GM20000 (cell line): Measurements from ENCODE around the gene SLC8A1.
"Not testable (repeated sequence)": the region's sequence is repeated elsewhere in the genome, so short reads cannot be mapped to it uniquely, and the experiment has no call there.

Source experiments
- DNase-seq: peaks from one replicate; pipeline ENCODE4 v3.0.0; 2012; ENCODE audit warnings: low spot score
- TF ChIP-seq, protein P1 (sequence below): IDR thresholded peaks from 2 replicates; pipeline ENCODE4 v1.5.1; 2012; ENCODE audit warnings: mild to moderate bottlenecking, control low read depth; ENCODE audit errors: extremely low read depth, missing control alignments

Gene SLC8A1

DNA sequence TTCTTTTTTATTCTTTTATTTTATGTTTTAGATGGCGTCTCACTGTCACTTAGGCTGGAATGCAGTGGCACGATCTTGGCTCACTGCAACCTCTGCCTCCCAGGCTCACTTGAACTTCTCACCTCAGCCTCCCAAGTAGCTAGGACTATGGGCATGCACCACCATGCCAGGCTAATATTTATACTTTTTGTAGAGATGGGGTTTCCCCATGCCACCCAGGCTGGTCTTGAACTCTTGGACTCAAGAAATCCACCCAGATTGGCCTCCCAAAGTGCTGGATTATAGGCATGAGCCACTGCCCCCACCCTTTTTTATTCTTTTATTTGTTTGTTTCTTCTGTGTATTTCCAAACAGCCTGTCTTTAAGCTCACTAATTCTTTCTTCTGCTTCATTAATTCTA lies 366.1 kb downstream of the SLC8A1 start:
- DNase-seq = no peak
- TF ChIP-seq, protein P1, sequence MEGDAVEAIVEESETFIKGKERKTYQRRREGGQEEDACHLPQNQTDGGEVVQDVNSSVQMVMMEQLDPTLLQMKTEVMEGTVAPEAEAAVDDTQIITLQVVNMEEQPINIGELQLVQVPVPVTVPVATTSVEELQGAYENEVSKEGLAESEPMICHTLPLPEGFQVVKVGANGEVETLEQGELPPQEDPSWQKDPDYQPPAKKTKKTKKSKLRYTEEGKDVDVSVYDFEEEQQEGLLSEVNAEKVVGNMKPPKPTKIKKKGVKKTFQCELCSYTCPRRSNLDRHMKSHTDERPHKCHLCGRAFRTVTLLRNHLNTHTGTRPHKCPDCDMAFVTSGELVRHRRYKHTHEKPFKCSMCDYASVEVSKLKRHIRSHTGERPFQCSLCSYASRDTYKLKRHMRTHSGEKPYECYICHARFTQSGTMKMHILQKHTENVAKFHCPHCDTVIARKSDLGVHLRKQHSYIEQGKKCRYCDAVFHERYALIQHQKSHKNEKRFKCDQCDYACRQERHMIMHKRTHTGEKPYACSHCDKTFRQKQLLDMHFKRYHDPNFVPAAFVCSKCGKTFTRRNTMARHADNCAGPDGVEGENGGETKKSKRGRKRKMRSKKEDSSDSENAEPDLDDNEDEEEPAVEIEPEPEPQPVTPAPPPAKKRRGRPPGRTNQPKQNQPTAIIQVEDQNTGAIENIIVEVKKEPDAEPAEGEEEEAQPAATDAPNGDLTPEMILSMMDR = no peak

DNA sequence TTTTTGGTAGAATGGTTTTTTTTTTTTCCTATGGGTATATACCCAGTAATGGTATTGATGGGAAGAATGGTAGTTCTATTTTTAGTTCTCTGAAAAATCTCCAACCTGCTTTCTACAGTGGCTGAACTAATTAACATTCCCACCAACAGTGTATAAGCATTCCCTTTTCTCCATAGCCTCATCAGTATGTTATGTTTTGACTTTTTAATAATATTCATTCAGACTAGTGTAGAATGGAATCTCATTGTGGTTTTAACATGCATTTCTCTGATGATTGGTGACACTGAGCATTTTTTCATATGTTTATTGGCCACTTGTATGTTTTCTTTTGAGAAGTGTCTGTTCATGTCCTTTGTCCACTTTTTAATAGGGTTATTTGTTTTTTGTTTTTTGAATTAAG lies 378.6 kb downstream of the SLC8A1 start:
- DNase-seq = not testable (repeated sequence)

DNA sequence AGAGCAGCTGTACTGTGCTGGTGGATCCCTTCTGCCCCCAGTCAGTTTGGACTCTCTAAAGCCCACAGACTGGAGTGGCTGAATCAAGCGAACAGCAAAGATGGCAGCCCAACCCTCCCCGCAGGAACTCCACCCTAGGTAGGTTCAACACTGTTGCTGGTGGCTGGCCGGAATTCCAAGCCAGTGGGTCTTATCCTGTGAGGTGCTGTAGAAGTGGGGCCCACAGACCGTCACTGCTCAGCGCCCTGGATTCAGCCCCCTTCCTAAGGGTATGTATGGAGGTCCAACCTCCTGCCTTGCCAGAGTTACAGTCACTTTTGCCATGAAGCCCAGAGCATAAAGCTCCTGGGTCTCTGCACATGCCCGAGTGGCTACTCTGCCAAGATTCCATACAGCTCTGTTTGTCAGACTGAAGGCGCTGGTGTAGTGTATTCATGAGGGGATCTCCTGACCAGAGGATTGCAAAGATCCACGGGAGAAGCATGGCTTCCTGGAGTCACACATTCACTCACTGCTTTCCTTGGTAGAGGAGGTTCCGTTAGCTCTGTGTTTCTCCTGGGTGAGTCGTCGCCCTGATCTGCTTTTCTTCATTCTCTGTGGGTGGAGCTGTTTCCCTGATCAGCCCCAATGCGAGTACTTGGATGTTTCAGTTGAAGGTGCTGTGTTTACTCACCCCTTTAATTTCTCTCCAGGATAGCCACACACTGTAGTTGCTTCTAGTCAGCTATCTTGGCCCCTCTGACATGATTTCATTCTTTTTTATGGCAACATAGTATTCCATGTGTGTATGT lies 379.3 kb downstream of the SLC8A1 start:
- TF ChIP-seq, protein P1 = no peak
- DNase-seq = no peak

DNA sequence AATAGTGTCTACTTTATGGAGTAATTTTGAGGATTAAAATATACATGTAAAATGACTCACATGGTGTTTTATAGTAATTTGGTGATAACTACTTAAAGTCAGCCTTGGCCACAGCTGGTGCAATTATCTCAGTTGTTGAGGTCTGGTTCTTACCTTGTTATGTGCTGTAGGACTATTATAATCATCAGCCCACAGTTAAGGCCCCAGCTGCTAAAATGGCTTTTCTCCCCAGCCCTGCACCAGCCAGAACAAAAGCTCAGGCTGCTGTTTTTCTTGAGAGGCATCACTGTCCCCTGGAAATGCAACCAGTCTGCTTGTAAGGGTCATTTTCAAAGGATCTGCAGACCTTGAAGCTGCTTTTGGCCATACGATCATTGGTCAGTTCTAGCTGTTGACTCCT lies 389.5 kb downstream of the SLC8A1 start:
- TF ChIP-seq, protein P1 = no peak
- no peak for DNase-seq

DNA sequence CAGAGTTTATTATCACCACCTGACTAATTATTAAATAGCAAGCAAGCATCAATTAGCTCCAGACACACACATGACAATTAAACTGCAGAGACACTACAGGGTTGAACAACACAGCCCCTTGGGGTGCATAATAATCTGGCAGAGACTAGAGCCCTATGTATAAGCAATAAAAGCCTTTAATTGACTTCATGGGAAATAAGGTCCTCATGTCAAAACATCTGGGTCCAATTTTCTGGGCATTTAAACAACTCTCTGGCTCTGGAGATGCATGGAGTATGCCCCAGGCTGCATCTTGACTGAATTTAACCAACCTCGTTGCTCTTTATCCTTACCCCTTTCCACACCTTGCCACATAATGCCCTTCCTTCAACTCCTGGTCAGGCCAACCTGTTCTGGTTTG lies 402.1 kb downstream of the SLC8A1 start:
- TF ChIP-seq, protein P1 = no peak
- DNase-seq = no peak

DNA sequence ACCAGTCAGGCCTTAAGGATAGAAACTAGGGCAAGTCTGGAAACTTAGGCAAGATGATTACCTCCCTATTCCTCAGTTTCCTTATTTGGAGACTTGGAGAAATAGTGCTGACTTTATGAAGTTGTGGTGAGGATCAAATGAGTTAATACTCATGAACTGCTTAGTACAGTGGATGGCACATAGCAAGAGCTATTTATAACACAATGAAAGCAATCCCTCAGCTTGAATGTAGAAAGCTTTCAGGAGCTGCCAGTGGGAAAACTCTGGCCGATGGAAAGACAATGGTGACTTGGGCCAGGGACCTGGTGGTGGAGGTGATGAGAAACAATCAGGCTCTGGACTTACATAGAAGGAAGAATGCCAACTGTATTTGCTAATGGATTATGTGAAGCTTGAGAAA lies 403.4 kb downstream of the SLC8A1 start:
- no peak for DNase-seq
- TF ChIP-seq, protein P1 = no peak

DNA sequence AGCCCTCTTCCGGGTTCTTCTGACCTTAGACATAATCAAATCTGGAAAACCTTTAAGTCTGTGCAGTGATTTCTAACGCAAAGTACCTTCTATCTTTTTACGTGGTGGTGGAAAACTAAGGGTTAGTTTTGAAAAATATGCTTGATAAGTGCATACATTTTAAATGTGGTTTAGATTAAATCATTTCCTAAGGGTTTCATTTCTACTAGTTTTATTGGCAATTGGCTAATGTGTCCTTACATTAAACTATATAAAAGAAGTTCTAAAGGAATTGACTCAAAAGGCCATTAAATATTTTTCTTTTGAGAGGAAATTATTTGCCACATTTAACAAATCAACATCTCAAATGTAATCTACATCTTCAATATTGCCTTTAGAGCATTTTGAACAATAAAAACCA lies 404.5 kb downstream of the SLC8A1 start:
- DNase-seq = no peak
- TF ChIP-seq, protein P1 = no peak
